Upper lobe of left lung (tissue), 4 donors: ENCODE data around the gene AMACR.

Experiments
- EP300 ChIP-seq, 4 donors: sonication (generic); formaldehyde crosslinking; IDR thresholded peaks; one replicate each; pipeline ENCODE4 v1.5.1; 2017; ENCODE audit warnings: antibody characterized with exemption in 4 of 4, control low read depth in 2 of 4
- POLR2A ChIP-seq, 4 donors: fragments of 450-650 bp; IDR thresholded peaks; one replicate each; pipeline ENCODE4 v1.5.1; 2016 to 2017; ENCODE audit warnings: antibody characterized with exemption in 4 of 4, mild to moderate bottlenecking in 2 of 4
- POLR2AphosphoS5 ChIP-seq, 2 donors: sonication (generic); formaldehyde crosslinking; IDR thresholded peaks; one replicate each; pipeline ENCODE4 v1.5.1; 2017; ENCODE audit warnings: antibody characterized with exemption in 2 of 2
- TF ChIP-seq, protein P1 (sequence below), 6 experiments: fragments of 450-650 bp in 4 of 6; fragments of 200-600 bp in 2 of 6; sonication (generic) in 2 of 6; IDR thresholded peaks; one replicate each; pipeline ENCODE4 v1.5.1; 2016 to 2019; ENCODE audit warnings: antibody characterized with exemption in 6 of 6

GRCh38 chr5:33938507-33938796, 69.4 kb downstream of the AMACR start:
- TF ChIP-seq, protein P1, sequence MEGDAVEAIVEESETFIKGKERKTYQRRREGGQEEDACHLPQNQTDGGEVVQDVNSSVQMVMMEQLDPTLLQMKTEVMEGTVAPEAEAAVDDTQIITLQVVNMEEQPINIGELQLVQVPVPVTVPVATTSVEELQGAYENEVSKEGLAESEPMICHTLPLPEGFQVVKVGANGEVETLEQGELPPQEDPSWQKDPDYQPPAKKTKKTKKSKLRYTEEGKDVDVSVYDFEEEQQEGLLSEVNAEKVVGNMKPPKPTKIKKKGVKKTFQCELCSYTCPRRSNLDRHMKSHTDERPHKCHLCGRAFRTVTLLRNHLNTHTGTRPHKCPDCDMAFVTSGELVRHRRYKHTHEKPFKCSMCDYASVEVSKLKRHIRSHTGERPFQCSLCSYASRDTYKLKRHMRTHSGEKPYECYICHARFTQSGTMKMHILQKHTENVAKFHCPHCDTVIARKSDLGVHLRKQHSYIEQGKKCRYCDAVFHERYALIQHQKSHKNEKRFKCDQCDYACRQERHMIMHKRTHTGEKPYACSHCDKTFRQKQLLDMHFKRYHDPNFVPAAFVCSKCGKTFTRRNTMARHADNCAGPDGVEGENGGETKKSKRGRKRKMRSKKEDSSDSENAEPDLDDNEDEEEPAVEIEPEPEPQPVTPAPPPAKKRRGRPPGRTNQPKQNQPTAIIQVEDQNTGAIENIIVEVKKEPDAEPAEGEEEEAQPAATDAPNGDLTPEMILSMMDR (IDR thresholded peaks at IDR 0.05): no peak
- TF ChIP-seq POLR2A (IDR thresholded peaks at IDR 0.05): no peak
- no peak for TF ChIP-seq POLR2AphosphoS5 (IDR thresholded peaks at IDR 0.05)
- TF ChIP-seq EP300 (IDR thresholded peaks at IDR 0.05): no peak
